HEK293T (cell line): ENCODE data around the gene CNPY3.

ENCODE experiments used
- CTCF ChIA-PET: fragments of 350-600 bp; formaldehyde crosslinking; extraction: SDS; loops from one replicate; lab custom pipeline; 2021; ENCODE audit warnings: antibody characterized with exemption, inconsistent platforms; lab: Yijun Ruan, JAX
- POLR2A ChIA-PET: fragments of 350-600 bp; formaldehyde crosslinking; extraction: SDS; loops from one replicate; lab custom pipeline; 2020; ENCODE audit warnings: antibody characterized with exemption, inconsistent platforms; lab: Yijun Ruan, JAX
- DNase-seq: peaks from one replicate; pipeline ENCODE4 v3.0.0; 2012; ENCODE audit warnings: mixed read lengths; ENCODE audit errors: extremely low spot score
- ARNT ChIP-seq: fragments of 450-650 bp; IDR thresholded peaks from 2 replicates; pipeline ENCODE4 v1.6.1; 2017; ENCODE audit warnings: mild to moderate bottlenecking
- BHLHE40 ChIP-seq: fragments of 450-650 bp; IDR thresholded peaks from 2 replicates; pipeline ENCODE4 v1.6.1; 2016; ENCODE audit warnings: mild to moderate bottlenecking, moderate library complexity, borderline replicate concordance
- CTBP1 ChIP-seq: fragments of 450-650 bp; IDR thresholded peaks from 2 replicates; pipeline ENCODE4 v1.6.1; 2016; ENCODE audit warnings: borderline replicate concordance
- ELF4 ChIP-seq: fragments of 450-650 bp; IDR thresholded peaks from 2 replicates; pipeline ENCODE4 v1.6.1; 2017; ENCODE audit warnings: antibody characterized with exemption
- FOXA1 ChIP-seq: fragments of 450-650 bp; IDR thresholded peaks from 2 replicates; pipeline ENCODE4 v1.6.1; 2016; ENCODE audit warnings: mild to moderate bottlenecking
- FOXK2 ChIP-seq: fragments of 450-650 bp; IDR thresholded peaks from 2 replicates; pipeline ENCODE4 v1.6.1; 2016; ENCODE audit warnings: mild to moderate bottlenecking
- FOXM1 ChIP-seq: fragments of 450-650 bp; IDR thresholded peaks from 2 replicates; pipeline ENCODE4 v1.6.1; 2017; ENCODE audit warnings: mild to moderate bottlenecking, borderline replicate concordance
- HDGF ChIP-seq: fragments of 450-650 bp; IDR thresholded peaks from 2 replicates; pipeline ENCODE4 v1.6.1; 2017; ENCODE audit warnings: antibody characterized with exemption, borderline replicate concordance
- L3MBTL2 ChIP-seq: fragments of 450-650 bp; conservative IDR thresholded peaks from 2 replicates; pipeline ENCODE4 v1.6.1; 2016; ENCODE audit warnings: mild to moderate bottlenecking
- LEF1 ChIP-seq: fragments of 450-650 bp; IDR thresholded peaks from 2 replicates; pipeline ENCODE4 v1.6.1; 2017; ENCODE audit warnings: mild to moderate bottlenecking, borderline replicate concordance
- NFRKB ChIP-seq: fragments of 450-650 bp; IDR thresholded peaks from 2 replicates; pipeline ENCODE4 v1.6.1; 2016; ENCODE audit warnings: mild to moderate bottlenecking, moderate library complexity
- PKNOX1 ChIP-seq: fragments of 450-650 bp; IDR thresholded peaks from 2 replicates; pipeline ENCODE4 v1.6.1; 2016
- SP1 ChIP-seq: fragments of 450-650 bp; IDR thresholded peaks from 2 replicates; pipeline ENCODE4 v1.6.1; 2017
- SUZ12 ChIP-seq: fragments of 450-650 bp; IDR thresholded peaks from 2 replicates; pipeline ENCODE4 v1.6.1; 2016; ENCODE audit warnings: mild to moderate bottlenecking
- TARDBP ChIP-seq: fragments of 450-650 bp; IDR thresholded peaks from 2 replicates; pipeline ENCODE4 v1.6.1; 2016
- ZNF384 ChIP-seq: fragments of 450-650 bp; IDR thresholded peaks from 2 replicates; pipeline ENCODE4 v1.6.1; 2016

The CNPY3 gene

GRCh38 chr6:42932412-42932811 is 3.1 kb downstream of the CNPY3 start:
- DNase-seq, result no peak
- CTCF ChIA-PET, result no interaction called here
- POLR2A ChIA-PET, result interaction anchor here (1.5 kb wide), 1 partner anchor 52 kb away, joined by 3 read pairs; the partner anchor contains the start of gene PPP2R5D
- TF ChIP-seq NFRKB (no peak), ZNF384 (no peak), HDGF (no peak)

GRCh38 chr6:42933205-42933604 is 3.9 kb downstream of the CNPY3 start:
- no peak for DNase-seq
- POLR2A ChIA-PET, result interaction anchor here (1.5 kb wide), 1 partner anchor 51 kb away, joined by 3 read pairs; the partner anchor contains the start of gene PPP2R5D
- TF ChIP-seq ZNF384 (no peak), SUZ12 (no peak), ELF4 (no peak), ARNT (no peak), LEF1 (no peak), SP1 (no peak), FOXA1 (no peak)
- CTCF ChIA-PET, result no interaction called here

GRCh38 chr6:42935322-42935721 is 6.0 kb downstream of the CNPY3 start:
- ChIA-PET POLR2A (no interaction called here), CTCF (no interaction called here)
- no peak for DNase-seq
- TF ChIP-seq TARDBP (no peak), LEF1 (no peak), ZNF384 (no peak), SUZ12 (no peak), ELF4 (no peak), PKNOX1 (no peak), NFRKB (no peak), SP1 (no peak), CTBP1 (no peak), FOXM1 (no peak), FOXA1 (no peak), FOXK2 (no peak), HDGF (no peak)

GRCh38 chr6:42936398-42936797 is 7.1 kb downstream of the CNPY3 start:
- ChIA-PET CTCF (no interaction called here), POLR2A (no interaction called here)
- no peak for DNase-seq
- TF ChIP-seq SP1 (no peak), FOXM1 (no peak), PKNOX1 (no peak), L3MBTL2 (no peak), SUZ12 (no peak)

GRCh38 chr6:42937548-42938427 is 8.5 kb downstream of the CNPY3 start:
- no peak for TF ChIP-seq NFRKB
- TF ChIP-seq HDGF, result no peak
- no peak for TF ChIP-seq ARNT
- no peak for TF ChIP-seq CTBP1
- no peak for TF ChIP-seq FOXK2
- no peak for TF ChIP-seq LEF1
- no peak for TF ChIP-seq TARDBP
- TF ChIP-seq ZNF384, result no peak
- no peak for TF ChIP-seq SP1
- no peak for TF ChIP-seq PKNOX1
- no peak for DNase-seq
- ChIA-PET CTCF (no interaction called here), POLR2A (interaction anchor here (0.9 kb wide), 1 partner anchor 46 kb away, joined by 5 read pairs; no protein-coding TSS in a partner anchor)

GRCh38 chr6:42938428-42938796 is 9.1 kb downstream of the CNPY3 start:
- ChIA-PET CTCF (no interaction called here), POLR2A (interaction anchor here (0.8 to 3.1 kb wide), 2 partner anchors 9 to 40 kb away, joined by 3 to 31 read pairs; partner anchors contain the start of genes CNPY3 and PEX6)
- TF ChIP-seq SUZ12, result no peak
- no peak for TF ChIP-seq BHLHE40
- no peak for TF ChIP-seq L3MBTL2
- no peak for TF ChIP-seq FOXM1
- TF ChIP-seq ARNT, result no peak
- no peak for TF ChIP-seq ELF4
- no peak for TF ChIP-seq TARDBP
- no peak for TF ChIP-seq PKNOX1
- no peak for TF ChIP-seq LEF1
- TF ChIP-seq FOXK2, result no peak
- TF ChIP-seq CTBP1, result no peak
- no peak for TF ChIP-seq ZNF384
- no peak for TF ChIP-seq NFRKB
- TF ChIP-seq SP1, result no peak
- TF ChIP-seq HDGF, result no peak
- TF ChIP-seq FOXA1, result no peak

More at GRCh38 chr6:42938428-42938796, 9.1 kb downstream of the CNPY3 start:
- DNase-seq, result no peak
